Inflammatory macrophage treated with lipopolysaccharide for 4 hours (primary cell): ENCODE measurements around the gene ANKRD44.

Source experiments
- DNase-seq: peaks from one replicate; pipeline ENCODE4 v3.0.0-alpha.2; 2020

The ANKRD44 gene

GRCh38 chr2:197101519-197101918 lies 209.1 kb downstream of the ANKRD44 start:
- DNase-seq: no peak

GRCh38 chr2:197097578-197098366 lies 212.8 kb downstream of the ANKRD44 start:
- DNase-seq: no peak

GRCh38 chr2:197096649-197097048 lies 213.9 kb downstream of the ANKRD44 start:
- no peak for DNase-seq

GRCh38 chr2:197092431-197092830 lies 218.1 kb downstream of the ANKRD44 start:
- no peak for DNase-seq

- DNase-seq: no peak
Observed at GRCh38 chr2:197090742-197091367, 219.7 kb downstream of the ANKRD44 start.

- DNase-seq: no peak
Observed at GRCh38 chr2:197089655-197090054, 220.9 kb downstream of the ANKRD44 start.

- DNase-seq: peak; percentile 18
Observed at GRCh38 chr2:197088694-197089093, 221.9 kb downstream of the ANKRD44 start.

- peak; percentile 96 for DNase-seq
Observed at GRCh38 chr2:197086500-197086899, 224.1 kb downstream of the ANKRD44 start.

GRCh38 chr2:197085665-197086064 lies 224.9 kb downstream of the ANKRD44 start:
- no peak for DNase-seq

GRCh38 chr2:197081294-197081693 lies 229.3 kb downstream of the ANKRD44 start:
- DNase-seq: peak; percentile 55

- DNase-seq: no peak
Observed at GRCh38 chr2:197080578-197081216, 229.9 kb downstream of the ANKRD44 start.

GRCh38 chr2:197079832-197080555 lies 230.6 kb downstream of the ANKRD44 start:
- no peak for DNase-seq

- DNase-seq: no peak
Observed at GRCh38 chr2:197079414-197079813, 231.2 kb downstream of the ANKRD44 start.

GRCh38 chr2:197078535-197078934 lies 232.0 kb downstream of the ANKRD44 start:
- no peak for DNase-seq

- no peak for DNase-seq
Observed at GRCh38 chr2:197077336-197077735, 233.2 kb downstream of the ANKRD44 start.

GRCh38 chr2:197076652-197077051 lies 233.9 kb downstream of the ANKRD44 start:
- DNase-seq: no peak

- peak; percentile 15 for DNase-seq
Observed at GRCh38 chr2:197075754-197076337, 234.7 kb downstream of the ANKRD44 start.

- DNase-seq: no peak
Observed at GRCh38 chr2:197075281-197075680, 235.3 kb downstream of the ANKRD44 start.

- DNase-seq: no peak
Observed at GRCh38 chr2:197073701-197074433, 236.7 kb downstream of the ANKRD44 start.

GRCh38 chr2:197073270-197073669 lies 237.3 kb downstream of the ANKRD44 start:
- no peak for DNase-seq

- no peak for DNase-seq
Observed at GRCh38 chr2:197072533-197072932, 238.0 kb downstream of the ANKRD44 start.

GRCh38 chr2:197071790-197072436 lies 238.7 kb downstream of the ANKRD44 start:
- DNase-seq: no peak
